HEK293 (cell line): ENCODE results near the gene JCHAIN.

Experiments used
- CTCF ChIA-PET: fragments of 350-600 bp; formaldehyde crosslinking; extraction: SDS; loops from one replicate; lab custom pipeline; 2021; ENCODE audit warnings: antibody characterized with exemption; lab: Yijun Ruan, JAX
- POLR2A ChIA-PET: fragments of 300-600 bp; formaldehyde crosslinking; extraction: SDS; loops from one replicate; lab custom pipeline; 2020; ENCODE audit warnings: antibody characterized with exemption, inconsistent platforms; lab: Yijun Ruan, JAX
- H3K27ac ChIP-seq: fragments of 200-500 bp; sonication (Bioruptor generic); 2 replicates; pipeline ENCODE4 v1.5.1; 2014; ENCODE audit warnings: low read depth, low read length, control low read depth, inconsistent platforms; ENCODE audit errors: extremely low read depth
- H3K36me3 ChIP-seq, 2 experiments: fragments of 200-500 bp in 1 of 2; sonication (Bioruptor generic) in 1 of 2; 1 replicate in 1 of 2; 2 replicates in 1 of 2; pipeline ENCODE4 v1.5.1; 2014 to 2017; ENCODE audit warnings: inconsistent platforms in 2 of 2, low read length in 2 of 2; ENCODE audit not compliant: control insufficient read depth in 2 of 2, insufficient read depth in 1 of 2
- H3K4me1 ChIP-seq: fragments of 200-500 bp; sonication (Bioruptor generic); 2 replicates; pipeline ENCODE4 v1.5.1; 2014; ENCODE audit warnings: mild to moderate bottlenecking, low read length, inconsistent platforms; ENCODE audit not compliant: control insufficient read depth, insufficient read depth
- H3K4me3 ChIP-seq: 2 replicates; pipeline ENCODE4 v1.5.1; 2011; ENCODE audit warnings: low read depth, mild to moderate bottlenecking, control low read depth, low read length, moderate library complexity
- H3K9me3 ChIP-seq: fragments of 200-500 bp; sonication (Bioruptor generic); 2 replicates; pipeline ENCODE4 v1.5.1; 2014; ENCODE audit warnings: low read depth, low read length, inconsistent platforms; ENCODE audit not compliant: control insufficient read depth, insufficient read depth
- BCL11A ChIP-seq: fragments of 450-650 bp; formaldehyde crosslinking; IDR thresholded peaks from 2 replicates; pipeline ENCODE4 v1.5.1; 2016; ENCODE audit warnings: low read depth, missing biosample characterization, missing genetic modification characterization
- PATZ1 ChIP-seq: fragments of 450-650 bp; formaldehyde crosslinking; IDR thresholded peaks from 2 replicates; pipeline ENCODE4 v1.5.1; 2016; ENCODE audit warnings: missing biosample characterization, missing genetic modification characterization
- ZBTB1 ChIP-seq: fragments of 450-650 bp; formaldehyde crosslinking; IDR thresholded peaks from 2 replicates; pipeline ENCODE4 v1.5.1; 2016; ENCODE audit warnings: missing biosample characterization, missing genetic modification characterization
- ZBTB11 ChIP-seq: fragments of 450-650 bp; formaldehyde crosslinking; conservative IDR thresholded peaks from 2 replicates; pipeline ENCODE4 v1.5.1; 2016; ENCODE audit warnings: low read depth, missing biosample characterization, missing genetic modification characterization
- ZBTB44 ChIP-seq: fragments of 450-650 bp; IDR thresholded peaks from 2 replicates; pipeline ENCODE4 v1.5.1; 2018; ENCODE audit warnings: missing biosample characterization, mild to moderate bottlenecking, missing genetic modification characterization
- ZNF132 ChIP-seq: fragments of 450-650 bp; formaldehyde crosslinking; IDR thresholded peaks from 2 replicates; pipeline ENCODE4 v1.5.1; 2017; ENCODE audit warnings: missing biosample characterization, missing genetic modification characterization, borderline replicate concordance
- ZNF23 ChIP-seq: fragments of 450-650 bp; formaldehyde crosslinking; IDR thresholded peaks from 2 replicates; pipeline ENCODE4 v1.5.1; 2016; ENCODE audit warnings: missing biosample characterization, missing genetic modification characterization, borderline replicate concordance
- ZNF248 ChIP-seq: fragments of 450-650 bp; formaldehyde crosslinking; IDR thresholded peaks from 2 replicates; pipeline ENCODE4 v1.5.1; 2017; ENCODE audit warnings: missing biosample characterization, missing genetic modification characterization
- ZNF26 ChIP-seq: fragments of 450-650 bp; formaldehyde crosslinking; IDR thresholded peaks from 2 replicates; pipeline ENCODE4 v1.5.1; 2016; ENCODE audit warnings: missing biosample characterization, missing genetic modification characterization
- ZNF362 ChIP-seq: fragments of 450-650 bp; formaldehyde crosslinking; IDR thresholded peaks from 2 replicates; pipeline ENCODE4 v1.5.1; 2016; ENCODE audit warnings: missing biosample characterization, missing genetic modification characterization
- ZNF549 ChIP-seq: fragments of 450-650 bp; IDR thresholded peaks from 2 replicates; pipeline ENCODE4 v1.5.1; 2018; ENCODE audit warnings: missing biosample characterization, missing genetic modification characterization, mild to moderate bottlenecking, inconsistent platforms, moderate library complexity
- ZNF560 ChIP-seq: fragments of 450-650 bp; formaldehyde crosslinking; IDR thresholded peaks from 2 replicates; pipeline ENCODE4 v1.5.1; 2017; ENCODE audit warnings: missing biosample characterization, missing genetic modification characterization, borderline replicate concordance
- ZNF596 ChIP-seq: fragments of 450-650 bp; IDR thresholded peaks from 2 replicates; pipeline ENCODE4 v1.5.0; 2018; ENCODE audit warnings: missing biosample characterization, mild to moderate bottlenecking, missing genetic modification characterization, moderate library complexity
- ZNF701 ChIP-seq: fragments of 450-650 bp; formaldehyde crosslinking; IDR thresholded peaks from 2 replicates; pipeline ENCODE4 v1.5.1; 2016; ENCODE audit warnings: missing biosample characterization, missing genetic modification characterization
- ZNF776 ChIP-seq: fragments of 450-650 bp; formaldehyde crosslinking; IDR thresholded peaks from 2 replicates; pipeline ENCODE4 v1.5.0; 2017; ENCODE audit warnings: missing biosample characterization, missing genetic modification characterization, borderline replicate concordance
- ZNF792 ChIP-seq: fragments of 450-650 bp; formaldehyde crosslinking; IDR thresholded peaks from 2 replicates; pipeline ENCODE4 v1.5.1; 2016; ENCODE audit warnings: missing biosample characterization, missing genetic modification characterization
- ZSCAN16 ChIP-seq: fragments of 450-650 bp; formaldehyde crosslinking; IDR thresholded peaks from 2 replicates; pipeline ENCODE4 v1.5.1; 2016; ENCODE audit warnings: missing biosample characterization, missing genetic modification characterization
- ZSCAN30 ChIP-seq: fragments of 450-650 bp; IDR thresholded peaks from 2 replicates; pipeline ENCODE4 v1.5.1; 2018; ENCODE audit warnings: missing biosample characterization, mild to moderate bottlenecking, missing genetic modification characterization, moderate library complexity
- TF ChIP-seq, protein P1 (sequence below): IDR thresholded peaks from 2 replicates; pipeline ENCODE4 v1.6.1; 2011; ENCODE audit warnings: mild to moderate bottlenecking, low read depth, low read length, borderline replicate concordance
- TF ChIP-seq, protein P2 (sequence below): fragments of 450-650 bp; formaldehyde crosslinking; IDR thresholded peaks from 2 replicates; pipeline ENCODE4 v1.5.1; 2016; ENCODE audit warnings: missing biosample characterization, missing genetic modification characterization

JCHAIN gene

DNA sequence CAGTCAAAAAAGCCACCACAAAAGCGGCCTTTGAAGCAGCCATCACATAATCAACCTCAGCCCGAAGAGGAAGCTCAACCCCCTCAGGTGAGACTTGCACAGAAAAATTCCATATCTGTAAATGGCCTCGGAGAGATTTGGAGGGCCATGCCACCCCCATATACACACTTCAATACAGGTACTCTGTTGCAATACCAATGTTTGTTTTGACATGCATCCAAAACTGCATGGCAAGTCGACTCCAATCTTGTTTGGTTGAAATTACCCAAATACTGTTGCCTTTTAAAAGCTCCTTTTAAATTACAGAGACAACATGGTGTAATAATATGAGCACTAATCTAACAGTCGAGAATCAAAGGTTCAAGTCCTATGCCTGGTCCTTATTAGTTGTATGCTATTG lies 31.8 kb downstream of the JCHAIN start:
- Histone ChIP-seq H3K4me1 (no peaks in the 10 kb centered on the region), H3K27ac (no peak overlapping the region), H3K4me3 (no peak overlapping the region), H3K9me3 (no peaks in the 10 kb centered on the region), H3K36me3 (no peaks in the 10 kb centered on the region)
- CTCF ChIA-PET = no interaction called here
- POLR2A ChIA-PET = no interaction called here
- TF ChIP-seq ZNF792 (tag by site-specific recombination) (no peak), ZNF596 (tag by site-specific recombination) (no peak)

GRCh38 chr4:70632028-70632427 lies 34.3 kb downstream of the JCHAIN start:
- no peak overlapping the region for H3K27ac ChIP-seq
- H3K4me1 ChIP-seq = no peaks in the 10 kb centered on the region
- no peak overlapping the region for H3K4me3 ChIP-seq
- ChIA-PET CTCF (no interaction called here), POLR2A (no interaction called here)
- no peaks in the 10 kb centered on the region for H3K36me3 ChIP-seq
- no peaks in the 10 kb centered on the region for H3K9me3 ChIP-seq
- TF ChIP-seq ZNF549 (tag by site-specific recombination) = no peak
- no peak for TF ChIP-seq ZBTB11
- no peak for TF ChIP-seq ZNF776 (tag by site-specific recombination)
- no peak for TF ChIP-seq ZNF560 (tag by site-specific recombination)
- TF ChIP-seq PATZ1 (tag by site-specific recombination) = no peak
- no peak for TF ChIP-seq ZNF26 (tag by site-specific recombination)
- TF ChIP-seq ZNF132 (tag by site-specific recombination) = no peak
- TF ChIP-seq ZNF362 (tag by site-specific recombination) = no peak
- TF ChIP-seq ZSCAN16 = no peak
- TF ChIP-seq ZBTB44 (tag by site-specific recombination) = no peak
- TF ChIP-seq, protein P1, sequence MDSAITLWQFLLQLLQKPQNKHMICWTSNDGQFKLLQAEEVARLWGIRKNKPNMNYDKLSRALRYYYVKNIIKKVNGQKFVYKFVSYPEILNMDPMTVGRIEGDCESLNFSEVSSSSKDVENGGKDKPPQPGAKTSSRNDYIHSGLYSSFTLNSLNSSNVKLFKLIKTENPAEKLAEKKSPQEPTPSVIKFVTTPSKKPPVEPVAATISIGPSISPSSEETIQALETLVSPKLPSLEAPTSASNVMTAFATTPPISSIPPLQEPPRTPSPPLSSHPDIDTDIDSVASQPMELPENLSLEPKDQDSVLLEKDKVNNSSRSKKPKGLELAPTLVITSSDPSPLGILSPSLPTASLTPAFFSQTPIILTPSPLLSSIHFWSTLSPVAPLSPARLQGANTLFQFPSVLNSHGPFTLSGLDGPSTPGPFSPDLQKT = no peak
- no peak for TF ChIP-seq ZNF23
- TF ChIP-seq ZSCAN30 = no peak
- TF ChIP-seq ZNF248 (tag by site-specific recombination) = no peak
- TF ChIP-seq BCL11A (tag by site-specific recombination) = no peak
- TF ChIP-seq ZNF701 (tag by site-specific recombination) = no peak
- TF ChIP-seq ZBTB1 (tag by site-specific recombination) = no peak
- TF ChIP-seq, protein P2, sequence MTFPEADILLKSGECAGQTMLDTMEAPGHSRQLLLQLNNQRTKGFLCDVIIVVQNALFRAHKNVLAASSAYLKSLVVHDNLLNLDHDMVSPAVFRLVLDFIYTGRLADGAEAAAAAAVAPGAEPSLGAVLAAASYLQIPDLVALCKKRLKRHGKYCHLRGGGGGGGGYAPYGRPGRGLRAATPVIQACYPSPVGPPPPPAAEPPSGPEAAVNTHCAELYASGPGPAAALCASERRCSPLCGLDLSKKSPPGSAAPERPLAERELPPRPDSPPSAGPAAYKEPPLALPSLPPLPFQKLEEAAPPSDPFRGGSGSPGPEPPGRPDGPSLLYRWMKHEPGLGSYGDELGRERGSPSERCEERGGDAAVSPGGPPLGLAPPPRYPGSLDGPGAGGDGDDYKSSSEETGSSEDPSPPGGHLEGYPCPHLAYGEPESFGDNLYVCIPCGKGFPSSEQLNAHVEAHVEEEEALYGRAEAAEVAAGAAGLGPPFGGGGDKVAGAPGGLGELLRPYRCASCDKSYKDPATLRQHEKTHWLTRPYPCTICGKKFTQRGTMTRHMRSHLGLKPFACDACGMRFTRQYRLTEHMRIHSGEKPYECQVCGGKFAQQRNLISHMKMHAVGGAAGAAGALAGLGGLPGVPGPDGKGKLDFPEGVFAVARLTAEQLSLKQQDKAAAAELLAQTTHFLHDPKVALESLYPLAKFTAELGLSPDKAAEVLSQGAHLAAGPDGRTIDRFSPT = no peak
